Stimulated activated CD8-positive, alpha-beta memory T cell treated with anti-CD3 and anti-CD28 coated beads, Interleukin-4, amount 100 ng/mL, for 4 hours (primary cell): ENCODE results near the gene IGSF3.
"Not testable (repeated sequence)": the region's sequence is repeated elsewhere in the genome, so short reads cannot be mapped to it uniquely, and the experiment has no call there.

Source experiments
- DNase-seq, 2 donors: peaks; one replicate each; pipeline ENCODE4 v3.0.0-alpha.2; 2020; ENCODE audit warnings: low read depth in 2 of 2, low spot score in 1 of 2

Gene IGSF3

DNA sequence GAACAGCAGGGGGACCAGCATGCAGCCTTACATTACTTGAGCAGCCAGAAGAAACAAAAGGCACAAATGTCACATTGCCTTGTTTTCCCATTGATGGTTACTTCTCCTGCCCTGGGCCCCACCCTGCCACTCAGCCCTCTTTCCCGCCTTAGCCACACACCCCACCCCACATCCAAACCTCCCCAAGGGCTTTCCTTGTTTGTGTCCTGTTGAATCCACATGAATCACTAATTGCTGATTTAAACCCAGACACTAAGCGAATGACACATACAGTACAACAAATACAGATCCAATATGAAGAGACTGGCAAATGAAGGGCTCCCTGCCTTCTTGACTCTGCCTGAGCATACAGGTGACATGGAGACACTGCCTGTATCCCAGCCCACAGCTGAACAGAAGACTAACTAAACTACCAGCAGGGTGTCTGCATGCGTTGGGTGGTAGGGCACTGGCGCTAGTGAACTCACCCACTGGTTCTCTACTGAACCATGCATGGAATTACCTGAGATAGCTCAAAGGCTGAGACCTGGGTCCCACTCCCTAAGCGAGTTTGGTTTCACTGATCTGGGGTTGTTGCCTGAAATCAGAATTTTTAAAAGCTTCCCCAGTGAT lies 3.1 kb downstream of the IGSF3 start:
- DNase-seq = no peak

DNA sequence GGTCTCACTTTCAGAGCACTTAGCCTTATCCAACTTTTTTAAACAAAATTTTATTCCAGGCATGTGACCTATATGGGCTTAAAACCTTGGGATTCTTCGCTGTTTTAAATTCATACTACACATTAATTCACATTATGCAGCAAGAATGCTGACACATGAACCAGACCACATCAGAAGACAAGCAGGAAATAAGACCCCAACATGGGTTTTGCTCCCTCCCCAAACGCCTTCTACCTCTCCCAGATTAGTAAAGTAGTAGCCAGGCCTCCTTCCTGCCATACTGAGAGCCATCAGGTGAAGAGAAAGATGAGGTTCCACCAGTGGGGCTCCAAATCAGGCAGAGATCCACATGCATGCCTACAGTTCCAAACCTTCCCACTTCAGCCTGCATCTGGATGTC lies 3.7 kb downstream of the IGSF3 start:
- DNase-seq = no peak

DNA sequence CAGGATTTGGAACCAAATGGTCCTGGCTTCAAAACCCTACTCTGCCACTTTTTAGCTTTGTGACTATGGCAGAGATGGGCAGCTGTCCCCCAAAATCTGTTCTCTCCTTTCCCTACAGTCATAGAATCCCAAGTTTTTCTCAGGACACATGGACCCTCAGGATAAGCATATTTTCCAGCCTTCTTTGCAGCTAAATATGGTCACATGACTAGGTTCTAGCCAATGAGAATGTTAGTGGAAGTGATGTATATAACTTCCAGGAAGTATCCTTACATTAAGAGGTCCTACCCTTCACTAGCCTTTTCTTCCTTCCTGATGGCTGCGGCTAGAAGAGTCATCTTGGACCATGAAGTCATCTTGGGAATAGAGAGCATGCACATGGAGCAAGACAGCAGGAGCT lies 5.9 kb downstream of the IGSF3 start:
- no peak for DNase-seq

DNA sequence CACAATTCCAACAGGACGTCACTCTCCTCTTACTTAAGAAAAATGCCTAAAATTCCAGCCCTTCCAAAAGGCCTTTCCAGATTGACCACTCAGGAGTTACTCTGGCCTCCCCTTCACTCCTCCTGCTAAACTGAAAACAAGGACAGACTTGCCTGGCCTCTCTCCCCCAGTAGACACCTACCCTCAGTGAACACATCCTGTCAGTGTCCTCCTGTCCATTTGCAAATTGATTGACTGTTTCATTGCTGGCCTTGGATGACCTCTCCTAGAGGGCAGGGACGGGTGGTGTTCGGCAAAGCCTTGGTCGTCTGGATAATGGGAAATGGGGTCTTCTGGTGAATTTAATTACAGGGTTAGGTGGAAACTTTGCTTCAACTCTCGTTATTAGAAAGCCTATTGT lies 8.9 kb downstream of the IGSF3 start:
- DNase-seq = not testable (repeated sequence)

DNA sequence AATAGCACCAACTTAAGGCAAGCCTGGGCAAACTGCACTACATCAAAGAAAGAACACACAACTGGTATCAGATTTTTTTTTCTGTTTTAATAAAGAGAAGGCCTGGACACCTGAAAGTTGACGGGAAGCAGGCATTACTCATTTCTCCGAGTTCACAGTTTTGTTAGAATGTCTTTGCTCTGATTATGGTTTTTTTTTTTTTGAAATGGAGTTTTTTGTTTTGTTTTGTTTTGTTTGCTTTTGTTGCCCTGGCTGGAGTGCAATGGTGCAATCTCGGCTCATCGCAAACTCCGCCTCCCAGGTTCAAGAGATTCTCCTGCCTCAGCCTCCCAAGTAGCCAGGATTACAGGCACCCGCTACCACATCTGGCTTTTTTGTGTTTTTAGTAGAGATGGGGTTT lies 9.7 kb downstream of the IGSF3 start:
- DNase-seq = not testable (repeated sequence)

DNA sequence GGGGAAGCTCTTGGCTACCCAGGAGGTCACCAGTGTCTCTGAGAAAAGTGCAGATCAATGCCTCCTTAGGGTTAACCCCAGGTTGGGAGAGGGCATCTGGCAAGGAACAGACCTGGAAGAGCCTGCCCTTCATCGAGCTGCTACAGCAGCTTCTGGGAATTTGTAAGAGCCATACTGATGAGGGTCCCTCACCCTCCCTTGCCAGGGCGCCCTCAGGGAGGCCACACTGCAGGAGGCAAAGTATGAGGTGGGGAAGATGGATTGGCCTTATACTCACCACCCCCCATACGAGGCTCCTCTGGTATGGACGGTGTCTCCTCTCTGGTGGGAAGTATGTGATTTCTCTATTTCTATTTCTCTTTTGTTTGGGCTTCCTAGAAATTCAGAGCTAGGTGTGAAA lies 13.2 kb downstream of the IGSF3 start:
- DNase-seq = no peak

DNA sequence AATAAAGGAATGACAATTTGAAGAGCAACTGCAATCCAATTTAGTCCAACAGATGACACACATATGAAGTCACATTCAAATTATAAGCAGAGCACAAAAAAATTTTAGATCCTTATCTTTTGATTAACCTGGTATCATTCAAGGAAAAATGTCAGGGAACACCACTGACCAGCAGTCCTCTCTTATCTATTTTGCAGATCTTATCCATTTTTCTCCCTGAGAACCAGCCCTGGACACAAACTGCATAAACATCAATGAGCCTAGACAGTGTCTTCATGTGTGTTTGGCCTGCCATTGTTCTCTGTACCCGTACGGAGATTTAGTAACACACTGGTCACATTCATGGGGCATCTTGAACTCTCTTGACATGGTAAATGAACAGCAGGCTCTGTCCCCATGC lies 14.9 kb downstream of the IGSF3 start:
- DNase-seq = not testable (repeated sequence)

DNA sequence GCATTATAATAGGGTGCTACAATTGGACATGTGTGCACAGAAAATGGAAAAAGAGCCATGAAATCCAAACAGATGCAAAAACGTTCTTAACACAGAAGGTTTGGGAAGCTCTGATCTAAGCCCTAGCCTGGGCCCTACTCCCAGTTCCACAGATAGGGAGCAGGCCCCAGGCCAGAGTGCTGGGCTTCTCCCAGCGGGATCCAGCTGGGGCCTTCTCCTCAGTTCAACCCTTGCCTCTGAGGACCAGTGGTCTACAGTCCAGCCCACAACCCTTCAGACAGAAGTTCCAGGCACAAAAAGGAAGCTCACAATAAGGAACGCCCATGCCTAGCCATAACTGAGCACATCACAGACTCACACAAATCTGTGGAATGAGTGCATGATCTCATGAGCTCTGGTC lies 16.8 kb downstream of the IGSF3 start:
- DNase-seq = not testable (repeated sequence)

DNA sequence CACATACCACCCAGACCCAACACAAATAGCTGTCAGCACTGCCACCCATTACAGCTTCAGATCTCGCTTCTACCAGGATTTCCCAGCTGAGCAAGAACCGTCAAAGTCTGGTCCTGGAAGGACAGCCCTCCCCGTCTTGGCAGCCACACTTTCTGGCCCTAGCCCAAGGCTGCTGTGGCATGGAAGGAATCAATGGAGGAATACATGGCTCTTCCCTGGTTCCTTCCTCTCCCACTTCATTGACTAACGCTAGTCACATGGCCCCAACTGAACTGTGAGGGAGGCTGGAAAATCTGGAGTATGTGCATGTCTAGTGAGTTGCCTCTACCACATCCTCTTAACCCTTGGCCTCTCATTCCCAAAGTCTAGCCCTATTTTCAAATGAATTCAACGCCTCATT lies 18.5 kb downstream of the IGSF3 start:
- DNase-seq = not testable (repeated sequence)

DNA sequence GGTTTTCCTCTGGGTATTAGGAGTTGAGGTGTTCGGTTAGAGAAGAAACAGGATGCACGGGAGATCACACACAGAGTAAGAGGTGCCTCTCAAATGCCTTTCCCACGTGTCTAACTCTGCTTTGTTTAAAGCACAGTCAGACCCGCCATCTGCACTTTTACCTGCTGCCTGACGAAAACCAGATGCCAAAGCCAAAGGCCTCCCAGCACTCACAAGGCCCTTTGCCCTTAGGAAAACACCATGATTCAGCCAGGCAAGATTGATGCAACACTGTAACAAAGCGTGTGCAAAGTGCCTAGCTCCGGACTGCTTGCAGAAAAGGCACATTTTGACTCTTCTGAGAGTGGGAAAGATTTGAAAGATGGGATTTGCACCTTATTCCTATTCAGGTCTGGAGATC lies 19.2 kb downstream of the IGSF3 start:
- DNase-seq = not testable (repeated sequence)

DNA sequence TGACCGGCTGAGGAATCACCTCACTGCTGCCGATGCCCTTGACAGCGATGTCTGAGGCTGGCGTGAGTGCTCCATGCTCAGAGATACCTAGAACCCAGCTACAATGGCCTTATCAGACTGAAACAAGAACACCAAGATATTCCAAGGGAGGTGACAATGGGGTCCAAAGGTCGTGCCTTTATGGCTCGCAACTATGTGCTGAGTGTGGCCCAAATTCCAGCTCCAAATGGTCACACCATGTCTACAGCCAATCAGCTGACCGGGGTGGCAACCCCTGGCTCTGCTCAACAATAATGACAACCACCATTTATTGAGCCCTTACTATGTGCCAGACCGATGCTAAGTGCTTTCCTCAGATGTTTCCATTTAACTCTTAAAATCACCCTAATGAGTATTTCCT lies 20.3 kb downstream of the IGSF3 start:
- not testable (repeated sequence) for DNase-seq

DNA sequence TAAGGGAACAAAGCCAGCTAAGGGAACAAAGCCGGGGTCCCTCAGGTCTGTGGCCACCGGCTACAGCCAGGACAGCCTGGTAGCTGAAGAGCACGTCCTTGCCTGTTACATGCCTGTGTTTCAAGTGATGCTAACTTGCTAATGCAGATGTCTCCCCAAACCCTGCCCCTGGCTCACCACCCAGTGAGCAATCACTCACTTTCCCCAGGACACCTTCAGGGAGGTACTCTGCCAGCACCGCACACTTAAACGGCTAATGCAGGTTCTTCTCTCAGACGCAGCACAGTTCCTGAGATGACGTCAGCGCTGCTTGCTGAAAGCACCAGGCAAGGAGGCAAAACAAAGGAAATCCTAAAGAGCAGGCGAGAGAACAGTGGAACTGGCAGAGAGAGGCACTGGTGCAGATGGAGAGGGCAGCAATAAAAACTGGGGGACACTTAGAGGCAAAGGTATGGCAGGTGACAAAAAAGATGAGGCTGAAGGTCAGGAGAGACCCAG lies 20.8 kb downstream of the IGSF3 start:
- not testable (repeated sequence) for DNase-seq

DNA sequence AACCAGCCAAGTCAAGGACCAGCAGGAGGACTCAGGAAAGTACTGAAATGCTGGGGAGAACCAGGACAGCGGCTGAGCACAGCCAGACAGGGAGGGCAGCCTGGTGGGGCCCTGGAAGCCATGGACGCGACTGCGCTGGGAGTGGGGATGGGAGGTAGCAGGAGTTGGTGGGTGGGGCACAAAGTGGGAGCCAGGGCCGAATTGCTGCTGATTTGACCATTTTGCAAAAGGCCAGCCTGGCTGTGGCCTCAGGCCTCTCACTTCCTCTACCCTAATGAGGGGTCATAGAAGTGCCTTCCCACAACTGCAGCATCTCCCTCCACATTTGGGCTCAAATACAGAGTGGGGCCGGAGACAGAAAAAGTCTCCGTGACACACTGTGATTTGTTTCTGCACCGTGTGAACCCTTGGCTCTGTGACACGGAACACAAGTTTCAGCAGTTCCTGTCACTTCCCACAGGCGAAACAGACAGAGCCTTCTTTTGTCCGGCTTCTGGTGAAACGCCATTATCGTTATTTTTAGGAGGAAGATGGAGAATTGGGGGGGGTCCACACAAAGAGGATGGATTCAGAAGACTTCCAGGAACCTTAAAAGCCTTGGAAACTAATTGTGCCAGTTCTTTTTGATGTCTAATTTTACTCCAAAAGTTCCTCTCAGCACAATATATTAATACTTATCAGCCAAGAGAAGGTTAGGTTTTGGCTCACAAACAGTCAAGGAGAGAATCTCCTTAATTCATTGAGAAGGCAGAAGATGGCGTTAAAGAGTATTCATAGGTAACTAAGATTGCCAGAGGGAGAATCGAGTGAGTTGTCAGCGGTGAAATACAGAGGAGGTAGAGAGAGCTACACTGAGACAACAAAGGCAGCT lies 21.5 kb downstream of the IGSF3 start:
- not testable (repeated sequence) for DNase-seq

DNA sequence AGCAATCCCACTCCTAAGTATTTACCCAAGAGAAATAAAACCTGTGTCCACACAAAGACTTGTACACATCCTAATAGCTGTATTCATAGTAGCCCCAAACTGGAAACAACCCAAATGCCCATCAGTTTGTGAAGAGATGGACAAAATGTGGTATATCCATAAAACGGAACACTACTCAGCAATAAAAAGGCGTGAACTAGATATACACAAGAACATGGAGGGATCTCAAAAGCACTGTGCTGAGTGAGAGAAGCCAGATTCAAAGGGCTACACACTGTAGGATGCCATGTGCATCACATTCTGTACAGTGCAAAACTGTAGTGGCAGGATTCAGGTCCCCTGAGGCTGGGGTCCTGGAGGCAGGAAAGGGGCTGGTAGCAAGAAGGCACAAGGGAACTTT lies 22.5 kb downstream of the IGSF3 start:
- DNase-seq = not testable (repeated sequence)

DNA sequence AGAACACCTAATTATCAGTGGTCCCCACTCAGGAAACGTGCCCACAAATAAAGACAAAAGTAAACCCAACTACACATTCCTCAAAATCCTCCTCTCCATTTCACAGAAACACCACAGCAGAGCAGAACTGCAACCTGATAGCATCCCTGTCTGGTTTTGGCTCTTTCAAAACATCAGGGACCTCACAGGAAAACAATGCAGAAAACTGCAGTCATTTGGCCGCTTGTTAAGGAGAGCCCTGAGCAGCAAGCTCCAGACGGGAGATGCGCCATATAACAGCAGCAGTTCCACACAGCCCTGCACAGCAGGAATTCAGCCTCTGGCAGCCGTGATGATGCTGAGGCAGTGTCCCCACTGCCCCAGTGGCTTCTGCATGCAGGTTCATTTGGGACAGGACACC lies 23.4 kb downstream of the IGSF3 start:
- not testable (repeated sequence) for DNase-seq

DNA sequence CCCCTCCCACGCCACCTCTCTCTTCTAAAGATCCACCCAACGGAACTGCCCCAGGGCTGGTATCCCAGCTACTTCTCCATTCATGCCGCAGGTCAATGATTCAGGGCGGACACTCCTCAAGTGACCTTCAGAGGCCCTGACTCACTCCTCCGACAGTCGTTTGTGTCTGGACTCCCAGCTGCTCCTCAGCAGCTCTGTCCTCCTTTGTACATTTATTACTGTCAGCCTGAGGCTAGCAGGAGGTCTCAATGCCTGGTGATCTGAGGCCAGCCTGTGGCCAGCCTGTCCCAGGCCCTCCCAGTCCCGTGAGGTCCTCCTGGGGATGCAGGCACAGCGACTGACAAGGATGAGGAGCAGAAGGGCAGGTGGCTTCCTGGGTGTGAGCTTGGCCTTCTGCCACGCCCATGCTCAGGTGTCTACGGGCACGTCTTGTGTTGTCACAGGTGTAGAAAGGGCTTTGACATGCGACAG lies 24.2 kb downstream of the IGSF3 start:
- not testable (repeated sequence) for DNase-seq

DNA sequence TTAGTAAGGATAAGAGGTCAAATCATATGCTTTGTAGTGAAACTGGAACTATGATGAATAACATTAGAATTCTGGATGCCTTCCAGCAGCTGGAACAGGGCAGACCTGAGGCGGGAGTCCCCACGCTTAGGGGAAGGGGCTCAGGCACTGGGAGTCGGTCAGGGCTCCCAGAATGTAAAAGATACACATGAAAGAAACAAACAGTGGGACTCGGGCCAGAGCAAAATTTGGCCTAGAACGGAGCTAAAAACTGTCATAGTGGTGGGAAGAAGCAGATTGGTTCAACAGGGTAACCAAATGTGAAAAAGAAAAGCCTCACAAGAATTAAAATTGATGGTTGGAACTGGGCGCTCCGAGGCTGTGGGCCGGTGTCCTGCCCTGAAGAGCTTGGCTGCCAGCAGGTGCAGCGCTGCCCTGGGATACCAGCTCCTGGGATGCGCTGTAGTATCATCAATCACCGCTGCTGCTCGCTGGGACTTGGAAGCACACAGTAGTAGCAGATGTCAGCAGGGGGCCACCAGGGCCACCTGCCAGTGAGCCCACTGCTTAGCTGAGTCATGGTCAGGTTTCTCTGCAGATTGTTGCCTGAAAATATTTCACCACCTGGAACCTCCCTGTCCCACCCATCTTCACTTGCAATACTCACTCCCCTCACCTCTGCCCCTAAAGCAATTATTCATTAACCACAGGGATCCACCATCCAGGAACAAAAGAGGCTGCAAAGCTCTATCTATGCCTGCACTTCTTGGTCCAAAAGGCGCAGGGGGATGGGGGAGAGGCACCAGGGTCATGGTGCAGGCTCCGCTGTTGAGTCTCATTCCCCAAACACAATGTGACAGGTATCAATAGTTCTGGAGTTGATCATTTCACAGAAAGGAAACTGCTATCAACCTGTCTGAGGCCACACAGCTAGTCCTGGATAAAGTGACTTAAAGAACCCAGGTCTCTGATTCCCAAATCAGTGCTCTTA lies 24.9 kb downstream of the IGSF3 start:
- not testable (repeated sequence) for DNase-seq

DNA sequence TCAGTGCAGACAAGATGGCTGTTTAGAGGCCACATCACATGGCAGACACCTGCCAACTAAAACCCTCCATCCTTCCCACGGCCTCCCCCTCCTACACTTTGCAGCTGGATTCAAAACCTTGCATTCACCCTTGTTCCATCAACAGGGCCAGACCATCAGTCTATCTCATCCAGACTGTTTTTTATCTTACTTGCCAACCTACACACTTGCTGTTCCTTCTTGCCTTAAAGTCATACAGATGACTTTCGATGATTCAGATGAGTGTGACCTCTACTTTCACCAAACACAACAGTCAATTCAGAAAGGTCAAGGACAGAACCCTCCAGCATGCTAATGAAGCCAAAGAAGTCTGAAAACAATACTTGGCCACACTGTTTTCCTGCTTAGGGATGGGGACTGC lies 29.9 kb downstream of the IGSF3 start:
- DNase-seq = not testable (repeated sequence)

DNA sequence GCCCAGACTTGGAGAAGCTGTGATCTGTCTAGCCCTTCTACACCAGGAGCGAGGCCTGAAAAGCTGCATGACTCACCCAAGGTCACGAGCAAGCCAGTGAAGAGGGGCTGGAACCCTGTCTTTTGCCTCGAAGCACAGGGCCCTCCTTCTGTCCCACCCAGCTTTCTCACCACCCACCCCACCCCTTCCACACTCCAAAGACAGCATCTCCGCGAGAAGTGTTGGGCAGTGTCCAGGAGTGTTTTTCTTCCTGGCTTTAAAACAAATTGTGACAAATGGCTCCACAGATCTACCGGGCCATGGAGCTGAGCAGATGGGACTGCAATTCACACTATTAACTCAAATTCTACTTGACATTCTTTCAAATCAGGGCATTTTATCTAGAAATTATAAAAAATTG lies 30.9 kb downstream of the IGSF3 start:
- not testable (repeated sequence) for DNase-seq

DNA sequence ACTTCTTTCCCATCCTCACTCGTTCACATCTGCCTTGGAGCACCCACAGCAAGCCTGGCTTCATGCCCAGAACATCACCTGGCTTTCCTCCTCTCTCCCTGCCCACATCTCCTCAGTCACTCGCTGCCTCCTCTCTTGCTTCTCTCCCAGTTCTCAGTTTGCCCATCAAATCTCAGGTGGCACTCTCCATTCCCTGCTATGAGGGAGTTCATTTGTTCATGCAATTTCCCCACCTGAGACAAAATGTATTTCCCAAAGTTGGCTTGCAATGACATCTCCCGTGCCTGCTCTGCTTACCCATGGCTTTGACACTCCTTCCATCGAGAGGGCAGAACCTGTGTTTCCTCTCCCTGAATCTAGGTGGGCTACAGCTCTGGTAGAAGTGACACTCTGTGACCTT lies 33.1 kb downstream of the IGSF3 start:
- not testable (repeated sequence) for DNase-seq
